HL-60 (cell line): ENCODE results near the gene MAPT.

ENCODE experiments used
- GABPA ChIP-seq: IDR thresholded peaks from 2 replicates; pipeline ENCODE4 v1.6.1; 2012; ENCODE audit warnings: low read depth
- TF ChIP-seq, protein P1 (sequence below): IDR thresholded peaks from one replicate; pipeline ENCODE4 v1.5.1; 2011; ENCODE audit warnings: low read length, control low read depth, inconsistent platforms; ENCODE audit not compliant: insufficient read depth
- TF ChIP-seq, protein P2 (sequence below): IDR thresholded peaks from 2 replicates; pipeline ENCODE4 v1.6.1; 2012; ENCODE audit warnings: low read depth; ENCODE audit not compliant: insufficient replicate concordance

DNA sequence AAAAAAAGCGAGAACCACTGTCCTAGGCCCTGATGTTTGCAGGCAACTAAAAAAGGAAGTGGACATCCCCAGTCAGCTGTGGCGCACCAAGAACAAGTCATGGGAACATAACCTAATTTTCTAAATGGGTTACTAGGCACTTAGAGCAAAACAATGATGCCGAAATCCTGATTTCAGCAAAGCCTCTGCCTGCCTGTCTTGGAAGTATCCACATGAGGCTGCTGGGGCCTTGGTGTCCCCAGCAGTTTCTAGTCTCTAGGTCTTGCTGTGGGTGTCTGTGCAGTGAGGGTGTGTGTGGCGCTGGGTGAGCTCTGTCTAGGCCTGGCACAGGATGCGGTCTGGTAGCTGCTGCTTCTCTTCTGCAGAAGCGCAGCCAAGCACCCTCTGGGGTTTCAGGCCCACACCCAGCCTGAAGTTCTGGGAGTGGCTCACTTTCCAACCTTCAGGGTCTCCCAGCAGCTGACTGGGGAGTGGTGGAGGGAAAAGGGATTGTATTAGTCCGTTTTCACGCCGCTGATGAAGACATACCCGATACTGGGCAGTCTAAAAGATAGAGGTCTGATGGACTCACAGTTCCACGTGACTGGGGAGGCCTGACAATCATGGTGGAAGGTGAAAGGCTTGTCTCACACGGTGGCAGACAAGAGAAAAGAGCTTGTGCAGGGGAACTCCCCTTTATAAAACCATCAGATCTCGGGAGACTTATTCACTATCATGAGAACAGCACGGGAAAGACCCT, 125.8 kb downstream of the MAPT start:
- TF ChIP-seq, protein P1, sequence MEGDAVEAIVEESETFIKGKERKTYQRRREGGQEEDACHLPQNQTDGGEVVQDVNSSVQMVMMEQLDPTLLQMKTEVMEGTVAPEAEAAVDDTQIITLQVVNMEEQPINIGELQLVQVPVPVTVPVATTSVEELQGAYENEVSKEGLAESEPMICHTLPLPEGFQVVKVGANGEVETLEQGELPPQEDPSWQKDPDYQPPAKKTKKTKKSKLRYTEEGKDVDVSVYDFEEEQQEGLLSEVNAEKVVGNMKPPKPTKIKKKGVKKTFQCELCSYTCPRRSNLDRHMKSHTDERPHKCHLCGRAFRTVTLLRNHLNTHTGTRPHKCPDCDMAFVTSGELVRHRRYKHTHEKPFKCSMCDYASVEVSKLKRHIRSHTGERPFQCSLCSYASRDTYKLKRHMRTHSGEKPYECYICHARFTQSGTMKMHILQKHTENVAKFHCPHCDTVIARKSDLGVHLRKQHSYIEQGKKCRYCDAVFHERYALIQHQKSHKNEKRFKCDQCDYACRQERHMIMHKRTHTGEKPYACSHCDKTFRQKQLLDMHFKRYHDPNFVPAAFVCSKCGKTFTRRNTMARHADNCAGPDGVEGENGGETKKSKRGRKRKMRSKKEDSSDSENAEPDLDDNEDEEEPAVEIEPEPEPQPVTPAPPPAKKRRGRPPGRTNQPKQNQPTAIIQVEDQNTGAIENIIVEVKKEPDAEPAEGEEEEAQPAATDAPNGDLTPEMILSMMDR = no peak
- TF ChIP-seq, protein P2, sequence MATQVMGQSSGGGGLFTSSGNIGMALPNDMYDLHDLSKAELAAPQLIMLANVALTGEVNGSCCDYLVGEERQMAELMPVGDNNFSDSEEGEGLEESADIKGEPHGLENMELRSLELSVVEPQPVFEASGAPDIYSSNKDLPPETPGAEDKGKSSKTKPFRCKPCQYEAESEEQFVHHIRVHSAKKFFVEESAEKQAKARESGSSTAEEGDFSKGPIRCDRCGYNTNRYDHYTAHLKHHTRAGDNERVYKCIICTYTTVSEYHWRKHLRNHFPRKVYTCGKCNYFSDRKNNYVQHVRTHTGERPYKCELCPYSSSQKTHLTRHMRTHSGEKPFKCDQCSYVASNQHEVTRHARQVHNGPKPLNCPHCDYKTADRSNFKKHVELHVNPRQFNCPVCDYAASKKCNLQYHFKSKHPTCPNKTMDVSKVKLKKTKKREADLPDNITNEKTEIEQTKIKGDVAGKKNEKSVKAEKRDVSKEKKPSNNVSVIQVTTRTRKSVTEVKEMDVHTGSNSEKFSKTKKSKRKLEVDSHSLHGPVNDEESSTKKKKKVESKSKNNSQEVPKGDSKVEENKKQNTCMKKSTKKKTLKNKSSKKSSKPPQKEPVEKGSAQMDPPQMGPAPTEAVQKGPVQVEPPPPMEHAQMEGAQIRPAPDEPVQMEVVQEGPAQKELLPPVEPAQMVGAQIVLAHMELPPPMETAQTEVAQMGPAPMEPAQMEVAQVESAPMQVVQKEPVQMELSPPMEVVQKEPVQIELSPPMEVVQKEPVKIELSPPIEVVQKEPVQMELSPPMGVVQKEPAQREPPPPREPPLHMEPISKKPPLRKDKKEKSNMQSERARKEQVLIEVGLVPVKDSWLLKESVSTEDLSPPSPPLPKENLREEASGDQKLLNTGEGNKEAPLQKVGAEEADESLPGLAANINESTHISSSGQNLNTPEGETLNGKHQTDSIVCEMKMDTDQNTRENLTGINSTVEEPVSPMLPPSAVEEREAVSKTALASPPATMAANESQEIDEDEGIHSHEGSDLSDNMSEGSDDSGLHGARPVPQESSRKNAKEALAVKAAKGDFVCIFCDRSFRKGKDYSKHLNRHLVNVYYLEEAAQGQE = no peak
- no peak for TF ChIP-seq GABPA
